SK-N-MC (cell line): ENCODE results near the gene CIAO3.

Experiments used
- EZH2 ChIP-seq: fragments of 200-600 bp; sonication (generic); IDR thresholded peaks from one replicate; pipeline ENCODE4 v1.6.1; 2017; ENCODE audit warnings: antibody characterized with exemption
- FOXP2 ChIP-seq: optimal IDR thresholded peaks from 2 replicates; pipeline ENCODE3; 2011; ENCODE audit warnings: mild to moderate bottlenecking, moderate library complexity; ENCODE audit not compliant: insufficient read depth; ENCODE audit errors: extremely low read length, control extremely low read depth
- POLR2AphosphoS5 ChIP-seq: IDR thresholded peaks from 2 replicates; pipeline ENCODE4 v1.6.1; 2012; ENCODE audit warnings: mild to moderate bottlenecking, low read depth, low read length, borderline replicate concordance

GRCh38 chr16:776824-777223, 36.0 kb upstream of the CIAO3 start:
- no peak for TF ChIP-seq POLR2AphosphoS5
- TF ChIP-seq EZH2, result no peak
- no peak for TF ChIP-seq FOXP2
